Breast epithelium (tissue), 4 donors: ENCODE results near the gene PIK3CB. TPM values are rescaled to one million over a fixed set of nuclear protein-coding genes. Genes with fewer than 3 reads are reported as not detected.
"Not testable (repeated sequence)": the region's sequence is repeated elsewhere in the genome, so short reads cannot be mapped to it uniquely, and the experiment has no call there.

ENCODE experiments used
- DNase-seq, 2 donors: peaks; one replicate each; pipeline ENCODE4 v3.0.0-alpha.2; 2019; ENCODE audit warnings: low spot score in 2 of 2
- H3K27ac ChIP-seq, 2 donors: fragments of 200-600 bp; sonication (generic) in 1 of 2; one replicate each; pipeline ENCODE4 v1.5.1; 2016 to 2019; ENCODE audit warnings: mild to moderate bottlenecking in 1 of 2
- H3K27me3 ChIP-seq, 2 donors: fragments of 200-600 bp; sonication (generic) in 1 of 2; one replicate each; pipeline versions ENCODE4 v1.5.1 to v1.6.0; 2017 to 2019; ENCODE audit warnings: control low read depth in 1 of 2, mild to moderate bottlenecking in 1 of 2
- H3K36me3 ChIP-seq: fragments of 200-600 bp; one replicate; pipeline ENCODE4 v1.5.1; 2019
- H3K4me1 ChIP-seq, 2 donors: fragments of 200-600 bp; sonication (generic); one replicate each; pipeline ENCODE4 v1.5.1; 2016 to 2019; ENCODE audit warnings: control low read depth in 1 of 2
- H3K4me3 ChIP-seq, 3 donors: fragments of 200-600 bp; sonication (generic); 1 replicate in 2 of 3; 2 replicates in 1 of 3; pipeline ENCODE4 v1.5.1; 2016 to 2019; ENCODE audit warnings: mild to moderate bottlenecking in 3 of 3, moderate library complexity in 2 of 3
- H3K9me3 ChIP-seq, 2 donors: fragments of 200-600 bp; sonication (generic) in 1 of 2; one replicate each; pipeline ENCODE4 v1.5.1; 2016 to 2019; ENCODE audit warnings: control low read depth in 1 of 2
- CTCF ChIP-seq, 3 donors: fragments of 450-650 bp; IDR thresholded peaks; one replicate each; pipeline ENCODE4 v1.5.1; 2016 to 2017; ENCODE audit warnings: antibody characterized with exemption in 3 of 3, mild to moderate bottlenecking in 3 of 3, moderate library complexity in 3 of 3
- POLR2A ChIP-seq: fragments of 450-650 bp; IDR thresholded peaks from one replicate; pipeline ENCODE4 v1.6.1; 2016; ENCODE audit warnings: antibody characterized with exemption, mild to moderate bottlenecking, moderate library complexity
- POLR2AphosphoS5 ChIP-seq, 3 donors: sonication (generic); formaldehyde crosslinking; IDR thresholded peaks; one replicate each; pipeline ENCODE4 v1.6.1; 2017; ENCODE audit warnings: antibody characterized with exemption in 3 of 3
- intact Hi-C: fragments of 100-400 bp; cut with DNase I; formaldehyde crosslinking; loops from one replicate; pipeline ENCODE4 v1.15.1; 2023; ENCODE audit warnings: low total_unique reads
- total RNA-seq, 3 donors: library from RNA; depleted of rRNA; stranded (reverse); fragments of >200 nt; gene quantifications; one replicate each; pipeline ENCODE4 v1.1.0, GENCODE V29; 2016

Gene PIK3CB
- total RNA-seq, 3 donors from 2014 or later, result 30.5 to 46.2 (median 31.7) TPM

GRCh38 chr3:138796761-138797160 is 38.0 kb downstream of the PIK3CB start:
- DNase-seq, result no peak
- Histone ChIP-seq H3K4me1 (no peaks in the 10 kb centered on the region), H3K9me3 (no peaks in the 10 kb centered on the region), H3K36me3 (no peaks in the 10 kb centered on the region), H3K27me3 (no peaks in the 10 kb centered on the region), H3K4me3 (no peak overlapping the region), H3K27ac (no peak overlapping the region)
- intact Hi-C loops, result no loop called here
- TF ChIP-seq CTCF (IDR thresholded peaks at IDR 0.05) (no peak), POLR2A (no peak), POLR2AphosphoS5 (IDR thresholded peaks at IDR 0.05) (no peak)

GRCh38 chr3:138786788-138787271 is 47.9 kb downstream of the PIK3CB start:
- no peak overlapping the region for H3K27ac ChIP-seq
- no peaks in the 10 kb centered on the region for H3K27me3 ChIP-seq
- no peaks in the 10 kb centered on the region for H3K36me3 ChIP-seq
- intact Hi-C loops, result no loop called here
- no peak overlapping the region for H3K4me3 ChIP-seq
- no peak for TF ChIP-seq CTCF (IDR thresholded peaks at IDR 0.05)
- TF ChIP-seq POLR2A, result no peak
- TF ChIP-seq POLR2AphosphoS5 (IDR thresholded peaks at IDR 0.05), result no peak
- H3K4me1 ChIP-seq, result no peaks in the 10 kb centered on the region
- DNase-seq, result no peak
- H3K9me3 ChIP-seq, result no peaks in the 10 kb centered on the region

- Histone ChIP-seq H3K36me3 (no peaks in the 10 kb centered on the region), H3K4me3 (no peak overlapping the region), H3K9me3 (no peaks in the 10 kb centered on the region), H3K27ac (peak overlapping the region in 1 of 2 donors; percentile 9), H3K4me1 (no peaks in the 10 kb centered on the region), H3K27me3 (no peaks in the 10 kb centered on the region)
- TF ChIP-seq CTCF (IDR thresholded peaks at IDR 0.05), result no peak
- no peak for TF ChIP-seq POLR2AphosphoS5 (IDR thresholded peaks at IDR 0.05)
- no peak for TF ChIP-seq POLR2A
- no peak for DNase-seq
- intact Hi-C loops, result no loop called here
Observed at GRCh38 chr3:138785951-138786350, 48.8 kb downstream of the PIK3CB start.

GRCh38 chr3:138785362-138785857 is 49.3 kb downstream of the PIK3CB start:
- H3K9me3 ChIP-seq, H3K36me3 ChIP-seq, DNase-seq, H3K27me3 ChIP-seq, intact Hi-C loops, H3K4me1 ChIP-seq, H3K27ac ChIP-seq, H3K4me3 ChIP-seq: not testable (repeated sequence)

- DNase-seq, result no peak
- intact Hi-C loops, result no loop called here
- Histone ChIP-seq H3K4me1 (no peaks in the 10 kb centered on the region), H3K4me3 (no peak overlapping the region), H3K9me3 (no peaks in the 10 kb centered on the region), H3K36me3 (no peaks in the 10 kb centered on the region), H3K27me3 (no peaks in the 10 kb centered on the region), H3K27ac (no peak overlapping the region)
- TF ChIP-seq POLR2A (no peak), CTCF (IDR thresholded peaks at IDR 0.05) (no peak), POLR2AphosphoS5 (IDR thresholded peaks at IDR 0.05) (no peak)
Observed at GRCh38 chr3:138782755-138783154, 52.0 kb downstream of the PIK3CB start.

GRCh38 chr3:138781012-138781470 is 53.7 kb downstream of the PIK3CB start:
- no peak for DNase-seq
- no peak overlapping the region for H3K4me3 ChIP-seq
- H3K27me3 ChIP-seq, result no peaks in the 10 kb centered on the region
- no peaks in the 10 kb centered on the region for H3K4me1 ChIP-seq
- TF ChIP-seq POLR2A, result no peak
- TF ChIP-seq POLR2AphosphoS5 (IDR thresholded peaks at IDR 0.05), result no peak
- no peak for TF ChIP-seq CTCF (IDR thresholded peaks at IDR 0.05)
- H3K27ac ChIP-seq, result no peak overlapping the region
- H3K9me3 ChIP-seq, result no peaks in the 10 kb centered on the region
- no peaks in the 10 kb centered on the region for H3K36me3 ChIP-seq
- intact Hi-C loops, result no loop called here
